HEK293T (cell line): ENCODE measurements around the gene GRK1.

Experiments
- ARNT ChIP-seq: fragments of 450-650 bp; IDR thresholded peaks from 2 replicates; pipeline ENCODE4 v1.6.1; 2017; ENCODE audit warnings: mild to moderate bottlenecking
- BHLHE40 ChIP-seq: fragments of 450-650 bp; IDR thresholded peaks from 2 replicates; pipeline ENCODE4 v1.6.1; 2016; ENCODE audit warnings: mild to moderate bottlenecking, moderate library complexity, borderline replicate concordance
- CTBP1 ChIP-seq: fragments of 450-650 bp; IDR thresholded peaks from 2 replicates; pipeline ENCODE4 v1.6.1; 2016; ENCODE audit warnings: borderline replicate concordance
- ELF4 ChIP-seq: fragments of 450-650 bp; IDR thresholded peaks from 2 replicates; pipeline ENCODE4 v1.6.1; 2017; ENCODE audit warnings: antibody characterized with exemption
- FOXM1 ChIP-seq: fragments of 450-650 bp; IDR thresholded peaks from 2 replicates; pipeline ENCODE4 v1.6.1; 2017; ENCODE audit warnings: mild to moderate bottlenecking, borderline replicate concordance
- HDGF ChIP-seq: fragments of 450-650 bp; IDR thresholded peaks from 2 replicates; pipeline ENCODE4 v1.6.1; 2017; ENCODE audit warnings: antibody characterized with exemption, borderline replicate concordance
- L3MBTL2 ChIP-seq: fragments of 450-650 bp; conservative IDR thresholded peaks from 2 replicates; pipeline ENCODE4 v1.6.1; 2016; ENCODE audit warnings: mild to moderate bottlenecking
- NFRKB ChIP-seq: fragments of 450-650 bp; IDR thresholded peaks from 2 replicates; pipeline ENCODE4 v1.6.1; 2016; ENCODE audit warnings: mild to moderate bottlenecking, moderate library complexity
- SP1 ChIP-seq: fragments of 450-650 bp; IDR thresholded peaks from 2 replicates; pipeline ENCODE4 v1.6.1; 2017
- SUZ12 ChIP-seq: fragments of 450-650 bp; IDR thresholded peaks from 2 replicates; pipeline ENCODE4 v1.6.1; 2016; ENCODE audit warnings: mild to moderate bottlenecking
- ZNF384 ChIP-seq: fragments of 450-650 bp; IDR thresholded peaks from 2 replicates; pipeline ENCODE4 v1.6.1; 2016
- TF ChIP-seq, protein P1 (sequence below): fragments of 450-650 bp; IDR thresholded peaks from 2 replicates; pipeline ENCODE4 v1.6.1; 2016

DNA sequence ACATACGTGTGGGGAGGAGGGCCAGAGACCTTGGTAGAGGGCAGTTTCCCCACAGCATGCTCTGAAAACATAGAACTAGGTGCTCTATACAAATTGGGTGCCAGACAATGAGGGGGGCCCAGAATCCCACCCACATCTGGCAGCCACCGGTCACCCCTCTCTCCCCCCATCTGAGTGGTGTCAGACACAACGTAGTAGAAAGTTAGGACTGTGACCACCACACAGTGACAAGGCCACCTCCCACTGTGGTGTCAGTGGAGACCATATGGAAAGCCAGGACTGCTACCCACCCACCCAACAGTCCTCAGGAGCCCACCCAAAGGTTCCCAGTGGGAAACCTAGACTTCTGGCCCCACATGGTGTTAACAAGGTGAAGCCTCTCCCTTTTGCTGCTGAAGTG lies 7.0 kb upstream of the GRK1 start:
- TF ChIP-seq BHLHE40 (no peak), L3MBTL2 (no peak), ZNF384 (no peak), NFRKB (no peak), ELF4 (no peak), FOXM1 (no peak), SP1 (no peak), HDGF (no peak), CTBP1 (no peak), SUZ12 (no peak), ARNT (no peak)
- TF ChIP-seq, protein P1, sequence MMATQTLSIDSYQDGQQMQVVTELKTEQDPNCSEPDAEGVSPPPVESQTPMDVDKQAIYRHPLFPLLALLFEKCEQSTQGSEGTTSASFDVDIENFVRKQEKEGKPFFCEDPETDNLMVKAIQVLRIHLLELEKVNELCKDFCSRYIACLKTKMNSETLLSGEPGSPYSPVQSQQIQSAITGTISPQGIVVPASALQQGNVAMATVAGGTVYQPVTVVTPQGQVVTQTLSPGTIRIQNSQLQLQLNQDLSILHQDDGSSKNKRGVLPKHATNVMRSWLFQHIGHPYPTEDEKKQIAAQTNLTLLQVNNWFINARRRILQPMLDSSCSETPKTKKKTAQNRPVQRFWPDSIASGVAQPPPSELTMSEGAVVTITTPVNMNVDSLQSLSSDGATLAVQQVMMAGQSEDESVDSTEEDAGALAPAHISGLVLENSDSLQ, result no peak
